GM12801 (cell line): ENCODE data around the gene GLRA3.

Source experiments
- CTCF ChIP-seq: IDR thresholded peaks from one replicate; pipeline ENCODE4 v1.5.1; 2011; ENCODE audit warnings: control low read depth; ENCODE audit not compliant: insufficient read length; ENCODE audit errors: extremely low read depth

GLRA3 gene

GRCh38 chr4:174848596-174848995 is 19.5 kb upstream of the GLRA3 start:
- TF ChIP-seq CTCF = no peak

- no peak for TF ChIP-seq CTCF
These were observed 18.9 kb upstream of the GLRA3 start for GRCh38 chr4:174847801-174848427.

- no peak for TF ChIP-seq CTCF
These were observed 6.5 kb upstream of the GLRA3 start for GRCh38 chr4:174835536-174835935.

GRCh38 chr4:174834477-174834876 is 5.4 kb upstream of the GLRA3 start:
- no peak for TF ChIP-seq CTCF

DNA sequence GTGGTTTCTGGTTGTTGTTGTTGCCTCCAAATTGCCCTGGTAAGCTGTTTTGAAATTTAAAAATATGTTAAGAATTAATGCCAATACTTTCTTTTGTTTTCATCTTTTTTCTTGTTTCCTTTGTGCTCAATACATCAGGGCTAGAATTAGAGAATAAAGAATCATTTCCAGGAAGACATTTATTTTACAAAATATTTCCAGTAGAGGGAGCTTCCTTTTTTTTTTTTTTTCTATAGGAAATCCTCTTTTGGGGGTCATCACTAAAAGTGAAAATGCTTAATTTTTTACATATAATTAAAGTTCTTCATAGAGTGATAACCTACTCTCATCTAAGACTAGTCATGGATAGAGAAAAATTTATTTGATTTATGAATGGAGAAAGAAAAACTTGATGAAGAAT is 2.4 kb downstream of the GLRA3 start:
- TF ChIP-seq CTCF = no peak

GRCh38 chr4:174815282-174815681 is 13.8 kb downstream of the GLRA3 start:
- no peak for TF ChIP-seq CTCF

- no peak for TF ChIP-seq CTCF
These were observed 15.8 kb downstream of the GLRA3 start for GRCh38 chr4:174813292-174813691.
